A673 (cell line): ENCODE measurements around the gene EHMT1.

ENCODE experiments used
- EZH2 ChIP-seq: fragments of 200-600 bp; sonication (generic); IDR thresholded peaks from 2 replicates; pipeline ENCODE4 v1.6.1; 2017; ENCODE audit warnings: borderline replicate concordance, low read depth, mild to moderate bottlenecking, mixed read lengths, antibody characterized with exemption, low read length; ENCODE audit not compliant: poor library complexity, severe bottlenecking
- TF ChIP-seq, protein P1 (sequence below): fragments of 300-800, 200-600 bp; sonication (generic); conservative IDR thresholded peaks from 2 replicates; pipeline ENCODE4 v1.5.1; 2017; ENCODE audit warnings: low read depth, mild to moderate bottlenecking, antibody characterized with exemption, low read length, moderate library complexity, mixed read lengths

DNA sequence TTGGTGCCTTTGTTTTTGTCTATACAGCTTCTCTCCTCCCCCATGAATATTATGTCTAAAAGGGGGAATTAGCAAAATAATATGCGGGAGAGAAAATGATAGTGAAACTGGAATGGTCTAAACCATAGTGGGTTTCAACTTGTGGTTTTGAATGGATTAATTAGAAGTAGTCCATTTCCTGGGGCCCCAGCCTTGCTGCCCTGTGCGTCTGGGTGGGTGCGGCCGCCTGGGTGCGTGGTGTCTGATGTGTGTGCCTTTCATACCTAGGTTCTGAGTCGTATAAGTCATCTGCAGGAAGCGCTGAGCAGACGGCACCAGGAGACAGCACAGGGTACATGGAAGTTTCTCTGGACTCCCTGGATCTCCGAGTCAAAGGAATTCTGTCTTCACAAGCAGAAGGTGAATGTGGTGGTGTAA is 138.8 kb downstream of the EHMT1 start:
- TF ChIP-seq, protein P1, sequence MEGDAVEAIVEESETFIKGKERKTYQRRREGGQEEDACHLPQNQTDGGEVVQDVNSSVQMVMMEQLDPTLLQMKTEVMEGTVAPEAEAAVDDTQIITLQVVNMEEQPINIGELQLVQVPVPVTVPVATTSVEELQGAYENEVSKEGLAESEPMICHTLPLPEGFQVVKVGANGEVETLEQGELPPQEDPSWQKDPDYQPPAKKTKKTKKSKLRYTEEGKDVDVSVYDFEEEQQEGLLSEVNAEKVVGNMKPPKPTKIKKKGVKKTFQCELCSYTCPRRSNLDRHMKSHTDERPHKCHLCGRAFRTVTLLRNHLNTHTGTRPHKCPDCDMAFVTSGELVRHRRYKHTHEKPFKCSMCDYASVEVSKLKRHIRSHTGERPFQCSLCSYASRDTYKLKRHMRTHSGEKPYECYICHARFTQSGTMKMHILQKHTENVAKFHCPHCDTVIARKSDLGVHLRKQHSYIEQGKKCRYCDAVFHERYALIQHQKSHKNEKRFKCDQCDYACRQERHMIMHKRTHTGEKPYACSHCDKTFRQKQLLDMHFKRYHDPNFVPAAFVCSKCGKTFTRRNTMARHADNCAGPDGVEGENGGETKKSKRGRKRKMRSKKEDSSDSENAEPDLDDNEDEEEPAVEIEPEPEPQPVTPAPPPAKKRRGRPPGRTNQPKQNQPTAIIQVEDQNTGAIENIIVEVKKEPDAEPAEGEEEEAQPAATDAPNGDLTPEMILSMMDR, result no peak
- TF ChIP-seq EZH2, result no peak
